Breast epithelium (tissue), 3 donors: Measurements from ENCODE around the gene FHL1.

Experiments used
- CTCF ChIP-seq, 3 donors: fragments of 450-650 bp; IDR thresholded peaks; one replicate each; pipeline ENCODE4 v1.5.1; 2016 to 2017; ENCODE audit warnings: antibody characterized with exemption in 3 of 3, mild to moderate bottlenecking in 3 of 3, moderate library complexity in 3 of 3
- POLR2A ChIP-seq: fragments of 450-650 bp; IDR thresholded peaks from one replicate; pipeline ENCODE4 v1.6.1; 2016; ENCODE audit warnings: antibody characterized with exemption, mild to moderate bottlenecking, moderate library complexity
- POLR2AphosphoS5 ChIP-seq, 3 donors: sonication (generic); formaldehyde crosslinking; IDR thresholded peaks; one replicate each; pipeline ENCODE4 v1.6.1; 2017; ENCODE audit warnings: antibody characterized with exemption in 3 of 3

GRCh38 chrX:136210243-136210642 lies 62.9 kb downstream of the FHL1 start:
- no peak for TF ChIP-seq POLR2A
- no peak for TF ChIP-seq POLR2AphosphoS5 (IDR thresholded peaks at IDR 0.05)
- TF ChIP-seq CTCF (IDR thresholded peaks at IDR 0.05) = no peak
